HG03064 (cell line): ENCODE measurements around the gene YBX1.

Experiments
- ATAC-seq: cut with Tn5 transposase; IDR thresholded peaks from one replicate; pipeline ENCODE4 v1.9.1; 2021; ENCODE audit warnings: low read depth; ENCODE audit not compliant: unreplicated experiment

YBX1 gene

DNA sequence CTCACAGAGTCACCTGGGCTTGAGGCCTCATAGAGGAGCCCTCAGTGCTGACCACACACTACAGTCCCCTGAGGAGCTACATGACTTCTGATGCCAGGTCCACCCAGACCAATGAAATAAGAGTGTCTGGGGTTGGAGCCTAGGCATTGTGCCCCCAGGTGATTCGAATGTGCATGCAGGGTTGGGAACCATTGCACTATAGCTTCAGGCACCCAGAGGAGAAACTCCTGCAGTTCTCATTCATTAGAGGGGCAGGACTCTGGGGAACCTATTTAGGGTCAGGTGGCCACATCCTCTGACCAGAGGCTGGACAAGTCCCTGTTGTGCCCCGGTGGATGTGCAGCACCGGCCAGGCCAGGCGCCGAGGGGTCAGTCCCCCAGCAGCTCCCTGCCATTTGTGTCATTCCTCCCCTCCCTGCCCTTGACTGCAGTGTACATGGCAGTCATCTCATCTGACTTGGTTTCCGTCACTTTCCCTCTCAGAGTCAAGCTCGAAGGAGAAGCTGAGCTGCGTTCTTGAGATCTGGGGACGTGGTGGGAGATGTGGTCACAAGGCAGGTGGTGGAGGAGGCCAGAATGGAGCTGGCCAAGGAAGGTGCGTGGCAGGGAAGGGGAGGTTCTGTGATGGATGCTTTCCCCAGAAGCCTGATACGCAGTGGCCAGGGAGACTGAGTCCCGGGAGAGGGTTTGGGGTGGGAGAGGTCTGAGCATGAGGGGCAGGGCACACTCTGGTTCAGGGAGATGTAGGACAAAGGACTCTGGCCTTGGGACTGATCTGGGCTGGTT is 51.4 kb downstream of the YBX1 start:
- no peak for ATAC-seq

DNA sequence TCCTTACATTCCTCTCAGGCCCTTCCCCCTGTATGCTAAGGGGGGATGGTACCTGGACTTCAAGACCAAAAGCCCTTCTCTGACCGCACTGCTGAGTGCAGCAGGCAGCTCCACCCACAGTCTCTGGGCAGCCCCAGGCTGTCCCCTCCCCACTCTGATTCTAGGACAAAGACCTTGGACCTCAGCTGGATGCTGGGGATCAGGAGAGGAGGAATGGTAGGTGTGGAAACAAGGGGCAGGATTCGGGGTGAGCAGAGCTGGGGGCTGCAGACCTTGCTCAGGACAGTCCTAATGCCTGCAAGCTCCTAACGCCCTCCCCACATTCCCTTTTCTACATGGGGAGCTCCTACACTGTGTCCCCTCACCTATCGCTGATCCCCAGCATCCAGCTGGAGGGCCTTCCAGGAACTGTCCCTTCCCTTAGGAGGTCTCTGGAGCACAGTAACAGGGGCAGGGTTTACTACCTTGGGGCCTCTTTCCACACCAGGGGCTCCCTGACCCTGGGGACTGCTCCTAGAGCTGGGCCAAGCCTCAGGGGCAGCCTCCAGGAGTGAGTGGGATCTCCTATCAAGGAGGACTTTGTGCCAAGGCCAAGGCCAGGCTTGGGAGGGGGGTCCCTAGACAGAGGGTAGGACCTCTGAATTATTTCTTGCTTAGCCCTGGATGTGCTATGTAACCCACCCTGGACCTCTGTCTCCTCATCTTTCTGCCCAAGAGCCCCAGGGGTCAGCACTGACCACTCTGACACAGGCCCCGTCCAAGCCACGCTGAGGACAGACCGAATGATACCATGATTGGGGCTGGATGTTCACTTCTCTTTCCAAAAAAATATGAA is 52.2 kb downstream of the YBX1 start:
- no peak for ATAC-seq

DNA sequence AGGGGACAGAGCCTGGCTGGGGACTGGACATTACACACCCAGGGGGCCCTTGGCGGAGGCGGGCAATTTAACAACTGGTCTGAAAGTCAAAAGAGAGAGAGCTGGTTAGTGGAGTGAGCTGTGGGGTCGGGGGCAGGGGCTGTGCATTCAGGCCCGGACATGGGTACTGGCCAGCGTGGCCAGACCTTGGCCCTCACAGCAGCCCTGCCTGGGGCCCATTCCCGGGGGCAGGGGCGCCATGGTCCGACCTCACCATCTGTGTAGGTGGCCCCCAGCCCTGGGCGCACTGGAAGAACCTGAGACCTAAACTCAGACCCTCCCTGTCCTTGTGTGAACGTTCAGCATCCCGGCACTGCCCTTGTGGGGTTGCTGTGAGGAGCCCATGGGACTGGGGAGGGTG is 52.8 kb downstream of the YBX1 start:
- ATAC-seq: no peak

DNA sequence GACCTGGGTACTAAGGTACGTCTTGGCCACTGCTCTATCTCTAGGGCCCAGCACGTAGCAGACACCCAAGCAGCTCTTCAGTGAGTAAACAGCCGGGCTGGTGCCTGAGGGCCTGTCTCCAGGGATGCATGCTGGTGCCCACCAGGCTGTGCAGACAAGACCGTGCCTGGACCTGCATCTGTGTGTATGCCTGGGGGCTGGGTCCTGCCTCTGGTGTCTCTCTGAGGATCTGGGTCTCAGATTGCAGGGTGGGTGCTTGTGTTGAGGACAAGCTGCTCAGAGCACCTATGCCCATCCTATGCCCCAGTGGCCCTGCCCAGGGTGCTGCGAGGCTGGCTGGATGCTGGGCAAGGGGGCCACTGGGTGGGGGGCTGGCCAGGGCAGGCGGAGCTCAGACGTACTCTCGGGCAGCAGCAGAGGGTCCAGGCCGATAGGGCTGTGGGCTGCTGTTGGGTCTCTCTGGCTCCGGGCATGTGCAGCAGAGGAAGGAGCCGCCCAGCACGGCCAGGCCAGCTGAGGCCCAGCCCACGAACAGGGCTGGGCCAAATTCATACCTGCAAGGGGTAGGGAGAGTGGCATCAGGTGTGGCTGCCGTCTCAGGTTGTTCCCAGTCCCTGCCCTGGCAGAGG is 53.4 kb downstream of the YBX1 start:
- ATAC-seq: no peak

DNA sequence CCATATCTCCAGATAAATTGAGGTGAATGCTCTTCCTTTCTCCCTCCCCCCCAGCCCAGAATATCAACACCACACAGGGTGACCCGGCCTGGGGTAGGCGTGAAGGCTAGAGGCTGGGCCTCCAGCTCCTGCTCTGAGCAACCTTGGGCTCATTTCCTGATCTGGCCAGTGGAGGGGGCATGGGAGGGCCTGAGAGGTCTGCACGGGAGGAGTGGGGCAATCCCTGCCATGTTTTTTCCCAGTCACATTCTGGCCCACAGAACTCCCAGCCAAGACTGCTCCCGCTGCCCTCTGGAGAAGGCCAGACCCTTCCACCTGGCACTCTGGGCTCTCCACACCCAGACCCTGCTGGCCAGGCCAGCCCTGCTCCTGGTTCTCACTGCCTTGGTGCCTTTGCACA is 53.9 kb downstream of the YBX1 start:
- no peak for ATAC-seq

DNA sequence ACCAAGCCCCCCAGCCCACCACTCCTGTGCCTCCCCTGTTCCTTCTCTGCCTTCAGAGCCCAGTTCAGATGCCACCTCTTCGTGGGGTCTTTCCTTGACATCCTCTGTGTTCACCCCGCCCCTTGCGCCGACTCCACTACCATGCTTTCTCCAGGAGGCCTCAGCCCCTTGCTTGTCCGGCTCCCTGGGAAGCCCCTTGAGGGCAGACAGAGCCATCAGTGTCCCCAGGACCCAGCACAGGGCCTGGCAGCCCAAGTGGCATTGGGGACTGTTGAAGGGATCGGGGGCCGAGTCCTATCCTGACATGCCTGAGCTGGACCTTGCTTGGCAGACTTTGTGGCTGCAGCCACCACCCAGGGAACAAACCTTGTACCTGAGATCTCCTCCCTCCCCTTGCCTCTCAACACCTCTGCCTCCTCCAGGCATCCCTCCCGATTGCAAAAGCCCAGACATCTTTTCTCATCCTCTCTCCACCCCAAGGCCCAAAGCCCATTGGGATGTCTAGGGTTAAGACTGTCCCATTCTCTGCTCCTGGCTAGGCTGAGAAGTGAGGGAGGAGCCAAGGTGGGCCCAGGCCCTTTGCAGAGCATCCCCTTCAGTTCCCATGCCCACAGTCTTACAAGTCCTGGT is 54.5 kb downstream of the YBX1 start:
- no peak for ATAC-seq

DNA sequence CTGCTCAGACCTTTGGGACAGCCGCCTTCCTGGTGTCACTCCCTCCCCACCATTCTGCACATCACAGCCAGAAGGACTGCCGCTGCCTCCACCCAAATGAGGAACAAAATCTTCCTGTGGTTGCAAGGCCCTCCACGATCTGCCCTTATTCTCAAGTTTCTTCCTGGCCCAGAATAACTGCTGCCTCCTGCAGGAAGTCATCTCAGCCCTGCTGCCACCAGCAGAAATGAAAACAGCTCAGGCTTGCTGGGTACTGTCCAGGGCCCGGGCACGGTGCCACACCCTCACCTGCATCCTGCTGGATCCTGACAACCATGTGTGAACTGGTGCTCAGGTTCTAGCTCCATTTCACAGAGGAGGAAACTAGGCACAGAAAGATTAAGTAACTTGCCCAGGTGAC is 55.0 kb downstream of the YBX1 start:
- no peak for ATAC-seq

DNA sequence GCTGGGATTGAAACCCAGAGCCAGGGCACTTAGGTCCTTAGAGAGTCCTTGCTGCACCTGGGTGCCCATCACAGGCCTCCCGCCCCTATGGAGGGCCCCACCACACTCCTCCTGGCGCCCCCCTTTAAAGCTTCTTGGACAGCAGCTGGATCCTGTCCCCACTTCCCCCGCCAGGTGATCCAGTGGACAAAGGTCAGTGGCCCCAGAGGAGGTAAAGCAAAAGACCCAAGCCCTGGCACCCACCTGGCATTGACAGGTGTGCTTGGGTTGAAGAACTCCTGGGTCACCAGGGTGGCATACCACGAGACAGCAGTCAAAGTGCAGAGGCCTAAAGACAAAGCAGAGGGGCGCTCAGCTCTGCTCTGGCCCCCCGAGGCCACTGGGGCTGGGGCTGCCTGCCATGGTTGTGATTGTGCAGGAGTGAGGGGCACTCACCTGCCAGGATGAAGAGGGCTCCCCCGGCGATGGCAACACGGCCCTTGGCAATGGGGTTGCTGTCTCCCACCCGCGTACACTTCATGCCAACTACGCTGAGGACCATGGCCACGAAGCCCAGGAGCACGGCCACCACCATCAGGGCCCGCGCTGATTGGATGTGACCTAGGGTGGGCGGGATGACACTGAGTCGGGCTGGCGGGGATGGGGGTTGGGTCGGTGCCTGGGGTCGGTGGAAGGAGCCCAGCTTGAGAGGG is 55.9 kb downstream of the YBX1 start:
- no peak for ATAC-seq

DNA sequence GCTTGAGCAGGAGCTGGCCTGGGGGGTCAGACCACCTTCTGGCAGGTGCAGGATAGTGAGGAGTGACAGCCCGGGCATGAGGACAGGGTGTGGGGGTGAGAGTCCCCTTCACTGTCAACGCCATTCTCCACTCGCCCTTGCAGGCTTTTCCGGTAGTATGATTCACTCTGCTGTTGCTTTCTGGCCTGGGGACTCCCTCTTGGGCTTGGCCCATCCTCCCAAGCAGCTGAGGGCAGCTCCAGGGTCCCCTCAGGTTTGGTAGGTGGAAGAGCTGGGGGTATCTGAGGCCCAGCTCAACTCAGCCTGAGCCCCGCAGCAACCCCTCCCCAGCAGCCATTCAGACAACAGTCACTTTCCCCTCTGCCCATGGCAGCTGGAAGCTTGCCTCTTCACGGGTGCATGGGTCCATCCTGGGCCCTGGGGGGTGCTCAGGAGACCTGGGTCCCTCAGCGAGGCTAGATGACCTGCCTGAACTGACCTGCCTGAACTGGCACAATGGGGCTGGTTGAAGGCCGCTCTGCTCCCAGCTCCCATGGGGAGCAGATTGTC is 56.5 kb downstream of the YBX1 start:
- ATAC-seq: no peak

DNA sequence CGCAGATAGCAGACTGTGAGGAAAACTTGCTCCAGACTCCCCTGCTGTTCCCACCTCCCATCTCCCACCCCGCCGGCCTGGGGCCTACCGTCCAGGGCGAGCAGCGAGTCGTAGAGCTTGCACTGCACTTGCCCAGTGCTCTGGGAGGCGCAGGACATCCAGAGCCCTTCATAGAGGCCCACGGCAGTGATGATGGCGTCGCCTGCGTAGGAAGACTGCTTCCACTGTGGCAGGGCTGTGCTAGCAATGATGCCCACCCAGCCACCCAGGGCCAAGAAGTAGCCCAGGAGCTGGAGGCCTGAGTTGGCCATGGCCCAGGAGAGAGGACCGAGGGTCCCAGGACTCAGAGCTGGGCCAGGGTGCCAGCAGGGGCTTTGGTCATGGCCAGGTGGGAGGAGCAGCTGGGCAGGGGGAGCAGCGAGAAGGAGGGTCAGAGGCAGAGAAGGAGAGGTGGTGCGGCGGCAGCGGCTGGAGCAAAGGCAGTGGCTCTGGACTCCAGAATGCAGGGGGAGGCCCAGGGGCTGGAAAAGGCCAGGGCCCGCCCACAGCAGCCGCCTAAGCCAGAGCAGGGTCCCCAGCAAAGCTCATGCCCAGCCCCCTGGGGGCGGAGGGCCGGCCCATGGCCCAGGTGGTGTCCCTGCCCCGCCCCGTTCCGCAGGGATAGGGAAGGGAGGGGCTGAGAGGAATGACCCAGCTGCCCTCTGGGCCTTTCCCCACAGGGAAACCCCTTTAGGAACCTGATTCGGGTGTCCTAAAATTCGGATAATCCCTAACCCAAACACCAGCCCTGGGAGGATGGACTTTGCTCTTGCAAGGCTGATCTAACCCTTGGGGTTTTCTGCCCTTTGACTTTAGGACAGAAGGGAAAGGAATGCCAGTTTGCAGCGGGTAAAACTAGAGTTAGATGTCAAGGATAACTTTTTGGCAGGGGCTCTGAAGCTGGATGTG is 57.8 kb downstream of the YBX1 start, which contains the start of gene CLDN19:
CLDN19 (minus strand) TSS at position 484 of the 948 bp plus-strand sequence; CDS start at position 311, 173 bp downstream.
- no peak for ATAC-seq

DNA sequence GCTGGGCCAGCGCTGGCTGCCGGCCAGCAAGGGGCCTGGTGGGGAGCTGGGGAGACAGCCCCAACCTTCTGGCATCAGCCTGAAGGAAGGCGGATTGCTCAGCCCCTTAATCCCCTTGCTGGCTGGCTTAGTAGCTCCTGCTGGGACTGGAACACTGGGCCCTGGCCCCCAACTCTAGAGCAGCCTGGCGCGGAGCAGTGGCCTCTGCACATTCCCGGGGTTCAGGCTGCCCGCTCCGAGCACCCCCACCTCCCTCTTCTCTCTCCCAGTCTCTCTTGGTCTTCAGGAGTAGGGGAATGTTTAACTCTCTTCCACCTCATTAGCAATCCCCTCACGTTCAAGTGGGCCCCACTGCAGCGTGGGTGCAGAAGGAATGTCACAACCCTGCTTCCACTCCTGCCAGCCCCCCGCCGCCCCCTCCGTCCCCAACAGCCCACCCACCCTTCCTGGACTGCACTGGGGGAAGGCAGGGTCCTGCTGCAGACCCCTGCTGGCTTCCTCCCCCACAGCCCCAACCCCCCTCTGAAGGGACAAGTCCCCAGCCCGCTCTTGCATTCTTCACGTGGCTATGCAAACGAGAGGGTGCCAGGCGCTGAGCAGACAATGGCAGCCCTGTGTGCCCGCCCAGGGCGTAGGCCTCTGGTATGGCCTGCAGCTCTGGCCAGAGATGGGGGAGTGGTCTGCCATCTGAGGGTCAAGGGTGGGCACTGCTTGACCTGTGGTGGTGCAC is 58.8 kb downstream of the YBX1 start:
- no peak for ATAC-seq

DNA sequence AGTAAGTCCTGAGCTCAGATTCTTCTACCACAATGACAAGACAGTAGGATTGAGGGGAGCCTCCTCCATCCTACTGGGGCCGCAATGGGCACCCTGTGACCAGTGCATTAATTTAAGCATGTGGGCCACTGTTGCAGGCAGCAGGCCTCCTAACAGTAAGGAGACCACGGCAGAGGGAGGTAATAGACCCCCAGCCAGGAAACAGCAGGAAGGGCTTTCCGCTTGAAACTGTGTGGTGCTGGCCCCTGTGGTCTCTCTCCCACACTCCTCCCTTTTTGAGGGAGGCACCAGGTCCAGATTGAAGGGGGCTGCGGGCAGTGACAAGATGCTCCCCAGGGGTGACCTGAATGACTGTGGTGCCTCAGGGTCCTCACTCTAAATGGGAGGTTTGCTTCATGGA is 59.5 kb downstream of the YBX1 start:
- no peak for ATAC-seq

DNA sequence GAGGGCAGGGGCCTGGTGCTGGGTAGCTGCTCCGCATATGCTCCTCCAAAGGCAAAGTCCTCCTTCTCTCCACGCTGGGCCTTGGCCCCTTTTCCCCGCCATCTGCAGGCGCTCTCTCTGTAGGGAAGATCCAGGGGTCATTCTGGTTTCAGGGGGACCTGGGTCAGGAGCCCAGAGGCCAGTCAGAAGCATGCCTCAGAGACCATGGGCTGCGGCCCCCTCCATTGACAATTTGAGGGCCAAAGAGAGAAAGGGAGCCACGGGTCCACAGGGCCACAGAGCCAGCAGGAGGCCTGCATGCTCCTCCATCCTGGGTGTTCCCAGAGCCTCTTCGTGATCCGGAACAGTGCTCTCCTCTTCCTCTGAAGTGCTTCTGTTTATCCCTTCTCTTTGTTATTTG is 59.9 kb downstream of the YBX1 start:
- no peak for ATAC-seq

DNA sequence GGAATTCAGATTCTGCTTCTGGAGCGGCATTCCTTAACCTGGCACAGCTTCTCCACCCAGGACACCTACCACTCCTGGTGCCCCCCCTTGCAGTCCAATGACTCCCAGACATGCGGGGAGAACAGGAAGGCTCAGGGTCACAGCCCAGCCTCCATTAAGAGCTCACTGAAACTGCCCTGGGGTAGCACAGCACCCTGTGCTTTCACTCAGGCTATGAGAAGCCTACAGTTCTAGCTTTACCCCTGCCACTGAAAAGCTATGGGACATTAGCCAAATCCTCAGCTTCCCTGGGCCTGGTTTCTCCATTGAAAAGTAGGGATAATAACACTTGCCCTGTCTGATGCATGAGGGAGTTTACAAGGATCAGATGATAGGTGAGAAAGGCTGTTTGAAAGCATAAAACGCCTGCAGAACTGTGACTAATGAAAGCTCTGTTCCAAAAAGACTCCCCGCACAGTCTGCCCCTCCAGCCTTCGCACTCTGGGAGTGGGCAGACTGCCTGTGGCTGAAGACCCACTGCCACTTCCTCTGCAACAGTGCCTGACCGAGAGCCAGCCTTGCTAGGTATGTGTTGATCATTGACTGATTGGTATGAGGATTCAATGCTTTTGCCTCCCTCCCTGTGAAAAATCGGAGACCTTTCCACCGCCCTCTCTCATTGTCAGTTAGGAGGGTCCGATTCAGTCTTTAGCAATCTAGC is 60.5 kb downstream of the YBX1 start:
- ATAC-seq: no peak

DNA sequence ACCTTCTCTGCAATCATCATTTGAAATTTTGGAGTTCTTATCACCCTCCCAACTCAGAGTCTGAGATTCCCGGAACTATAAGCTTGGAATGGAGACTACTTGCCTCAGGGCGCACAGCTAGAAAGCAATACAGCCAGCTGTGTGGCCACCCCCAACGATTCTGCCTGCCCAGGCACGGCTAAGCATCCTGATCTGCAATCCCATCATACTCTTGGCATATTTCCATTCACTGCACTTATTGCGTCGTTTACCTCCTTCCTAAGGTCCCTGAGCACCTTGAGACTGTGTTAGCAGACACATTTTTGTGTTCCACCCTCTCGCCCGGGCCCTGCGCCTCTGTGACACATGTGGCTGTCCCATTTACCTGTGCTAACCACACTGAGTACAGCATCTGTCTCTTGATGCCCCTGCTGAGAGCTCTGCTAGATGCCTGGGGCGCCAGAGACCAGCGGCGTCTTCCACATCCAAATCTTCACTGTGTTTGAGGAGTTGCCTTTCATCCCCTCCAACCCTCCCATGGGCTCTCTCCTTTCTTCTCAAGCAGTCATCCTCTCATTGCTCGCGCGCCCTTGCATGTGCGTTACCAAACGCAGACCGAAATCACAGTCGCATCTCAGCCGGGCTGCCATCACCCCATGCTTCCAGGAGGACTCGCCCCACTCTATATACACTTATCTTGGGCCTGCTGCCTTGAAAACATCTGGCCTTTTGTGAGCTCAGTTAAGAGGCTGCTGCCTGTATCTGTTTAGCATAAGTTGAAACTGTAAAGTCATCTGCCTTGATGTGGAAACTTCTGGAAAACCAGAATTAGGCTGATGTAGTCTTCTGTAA is 61.3 kb downstream of the YBX1 start:
- no peak for ATAC-seq

DNA sequence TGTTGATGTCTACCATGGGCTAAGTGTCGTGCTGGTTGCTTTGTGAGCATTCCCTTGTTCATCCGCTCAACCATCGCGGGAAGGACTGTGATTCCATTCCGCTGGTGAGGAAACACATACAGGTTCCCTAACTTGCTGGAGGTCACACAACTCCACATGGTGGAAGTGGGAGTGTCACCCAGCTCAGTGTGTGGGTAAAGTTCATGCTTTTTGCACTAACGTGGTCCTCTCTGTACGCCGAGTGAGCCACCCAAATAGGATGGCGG is 61.9 kb downstream of the YBX1 start:
- no peak for ATAC-seq

DNA sequence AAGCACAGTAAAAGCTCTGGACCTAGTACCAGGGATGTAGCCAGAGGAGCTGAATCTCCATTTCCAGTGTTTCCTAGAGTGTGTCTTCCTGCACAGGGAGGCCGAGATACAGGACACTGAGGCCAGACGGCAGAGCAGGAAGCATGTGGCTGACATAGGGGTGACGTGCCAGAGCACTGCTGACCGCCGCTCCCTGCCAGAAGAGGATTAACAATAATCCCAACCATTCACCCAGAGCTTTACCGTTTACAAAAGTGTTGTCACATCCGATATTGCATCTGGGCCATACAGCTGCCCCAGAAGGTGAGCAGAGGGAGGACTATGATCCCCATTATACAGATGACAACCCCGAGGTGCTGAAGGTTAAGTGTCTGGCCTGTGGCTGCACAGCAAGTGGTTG is 63.6 kb downstream of the YBX1 start:
- no peak for ATAC-seq
